HEK293 (cell line): ENCODE results near the gene RAB20.

Experiments used
- CTCF ChIA-PET: fragments of 350-600 bp; formaldehyde crosslinking; extraction: SDS; loops from one replicate; lab custom pipeline; 2021; ENCODE audit warnings: antibody characterized with exemption; lab: Yijun Ruan, JAX
- POLR2A ChIA-PET: fragments of 300-600 bp; formaldehyde crosslinking; extraction: SDS; loops from one replicate; lab custom pipeline; 2020; ENCODE audit warnings: antibody characterized with exemption, inconsistent platforms; lab: Yijun Ruan, JAX
- H3K27ac ChIP-seq: fragments of 200-500 bp; sonication (Bioruptor generic); 2 replicates; pipeline ENCODE4 v1.5.1; 2014; ENCODE audit warnings: low read depth, low read length, control low read depth, inconsistent platforms; ENCODE audit errors: extremely low read depth
- H3K36me3 ChIP-seq, 2 experiments: fragments of 200-500 bp in 1 of 2; sonication (Bioruptor generic) in 1 of 2; 1 replicate in 1 of 2; 2 replicates in 1 of 2; pipeline ENCODE4 v1.5.1; 2014 to 2017; ENCODE audit warnings: inconsistent platforms in 2 of 2, low read length in 2 of 2; ENCODE audit not compliant: control insufficient read depth in 2 of 2, insufficient read depth in 1 of 2
- H3K4me1 ChIP-seq: fragments of 200-500 bp; sonication (Bioruptor generic); 2 replicates; pipeline ENCODE4 v1.5.1; 2014; ENCODE audit warnings: mild to moderate bottlenecking, low read length, inconsistent platforms; ENCODE audit not compliant: control insufficient read depth, insufficient read depth
- H3K4me3 ChIP-seq: 2 replicates; pipeline ENCODE4 v1.5.1; 2011; ENCODE audit warnings: low read depth, mild to moderate bottlenecking, control low read depth, low read length, moderate library complexity
- H3K9me3 ChIP-seq: fragments of 200-500 bp; sonication (Bioruptor generic); 2 replicates; pipeline ENCODE4 v1.5.1; 2014; ENCODE audit warnings: low read depth, low read length, inconsistent platforms; ENCODE audit not compliant: control insufficient read depth, insufficient read depth
- ELK4 ChIP-seq: IDR thresholded peaks from 2 replicates; pipeline ENCODE4 v1.6.1; 2011; ENCODE audit warnings: mild to moderate bottlenecking, low read depth, low read length, borderline replicate concordance
- HOXC10 ChIP-seq: sonication (generic); formaldehyde crosslinking; IDR thresholded peaks from 2 replicates; pipeline ENCODE4 v1.8.1; 2023; ENCODE audit warnings: mild to moderate bottlenecking, missing genetic modification reagents
- MYNN ChIP-seq: fragments of 450-650 bp; formaldehyde crosslinking; IDR thresholded peaks from 2 replicates; pipeline ENCODE4 v1.5.1; 2016; ENCODE audit warnings: missing biosample characterization, missing genetic modification characterization, borderline replicate concordance
- OSR2 ChIP-seq: fragments of 450-650 bp; formaldehyde crosslinking; IDR thresholded peaks from 2 replicates; pipeline ENCODE4 v1.5.1; 2016; ENCODE audit warnings: missing biosample characterization, missing genetic modification characterization
- PRDM1 ChIP-seq: fragments of 450-650 bp; formaldehyde crosslinking; IDR thresholded peaks from 2 replicates; pipeline ENCODE4; 2016; ENCODE audit warnings: missing biosample characterization, missing genetic modification characterization
- PRDM2 ChIP-seq: fragments of 450-650 bp; formaldehyde crosslinking; IDR thresholded peaks from 2 replicates; pipeline ENCODE4 v1.5.1; 2016; ENCODE audit warnings: missing biosample characterization, missing genetic modification characterization, borderline replicate concordance
- ZNF155 ChIP-seq: fragments of 450-650 bp; formaldehyde crosslinking; IDR thresholded peaks from 2 replicates; pipeline ENCODE4 v1.5.1; 2016; ENCODE audit warnings: missing biosample characterization, missing genetic modification characterization
- ZNF16 ChIP-seq: fragments of 450-650 bp; formaldehyde crosslinking; IDR thresholded peaks from 2 replicates; pipeline ENCODE4 v1.5.1; 2016; ENCODE audit warnings: low read depth, missing biosample characterization, missing genetic modification characterization
- ZNF26 ChIP-seq: fragments of 450-650 bp; formaldehyde crosslinking; IDR thresholded peaks from 2 replicates; pipeline ENCODE4 v1.5.1; 2016; ENCODE audit warnings: missing biosample characterization, missing genetic modification characterization
- ZNF335 ChIP-seq: fragments of 450-650 bp; formaldehyde crosslinking; conservative IDR thresholded peaks from 2 replicates; pipeline ENCODE4 v1.5.1; 2016; ENCODE audit warnings: missing biosample characterization, missing genetic modification characterization
- ZNF362 ChIP-seq: fragments of 450-650 bp; formaldehyde crosslinking; IDR thresholded peaks from 2 replicates; pipeline ENCODE4 v1.5.1; 2016; ENCODE audit warnings: missing biosample characterization, missing genetic modification characterization
- ZNF366 ChIP-seq: fragments of 450-650 bp; formaldehyde crosslinking; conservative IDR thresholded peaks from 2 replicates; pipeline ENCODE4 v1.5.1; 2016; ENCODE audit warnings: missing biosample characterization, missing genetic modification characterization
- ZNF423 ChIP-seq: fragments of 450-650 bp; formaldehyde crosslinking; IDR thresholded peaks from 2 replicates; pipeline ENCODE4 v1.5.1; 2016; ENCODE audit warnings: missing biosample characterization, missing genetic modification characterization
- ZNF473 ChIP-seq: fragments of 450-650 bp; formaldehyde crosslinking; IDR thresholded peaks from 2 replicates; pipeline ENCODE4 v1.5.1; 2017; ENCODE audit warnings: missing biosample characterization, missing genetic modification characterization
- ZNF658 ChIP-seq: fragments of 450-650 bp; formaldehyde crosslinking; IDR thresholded peaks from 2 replicates; pipeline ENCODE4; 2016; ENCODE audit warnings: missing biosample characterization, missing genetic modification characterization
- ZNF768 ChIP-seq: fragments of 450-650 bp; formaldehyde crosslinking; IDR thresholded peaks from 2 replicates; pipeline ENCODE4 v1.5.1; 2018; ENCODE audit warnings: missing biosample characterization, mild to moderate bottlenecking, missing genetic modification characterization
- ZSCAN4 ChIP-seq: fragments of 450-650 bp; formaldehyde crosslinking; IDR thresholded peaks from 2 replicates; pipeline ENCODE4 v1.5.1; 2017; ENCODE audit warnings: missing biosample characterization, missing genetic modification characterization

RAB20 gene

GRCh38 chr13:110562696-110563462 lies 1.4 kb upstream of the RAB20 start (continued):
- no peak for TF ChIP-seq PRDM2 (tag by site-specific recombination)
- no peak for TF ChIP-seq MYNN (tag by site-specific recombination)
- TF ChIP-seq ZSCAN4: no peak
- TF ChIP-seq ZNF473 (tag by site-specific recombination): no peak
- no peak for TF ChIP-seq ZNF362 (tag by site-specific recombination)
- no peak for TF ChIP-seq ZNF26 (tag by site-specific recombination)
- no peak for TF ChIP-seq HOXC10
- no peak for TF ChIP-seq ZNF768 (tag by site-specific recombination)
- TF ChIP-seq, all 188 proteins: peak for 0

GRCh38 chr13:110562036-110562597 lies 595 bp upstream of the RAB20 start:
- ChIA-PET CTCF (interaction anchor here (0.6 to 2.0 kb wide), 2 partner anchors 10 to 26 kb away, joined by 3 to 6 read pairs; no protein-coding TSS in a partner anchor), POLR2A (interaction anchor here (0.7 to 1.2 kb wide), 4 partner anchors 13 to 214 kb away, joined by 3 read pairs; no protein-coding TSS in a partner anchor)
- Histone ChIP-seq H3K4me1 (peaks cover 6% of the 10 kb centered on the region; the same call in 1 of the 2 replicates), H3K36me3 (no peaks in the 10 kb centered on the region), H3K27ac (no peak overlapping the region), H3K9me3 (no peaks in the 10 kb centered on the region), H3K4me3 (peak overlapping the region; percentile 53)
- TF ChIP-seq ZNF335 (tag by site-specific recombination) (no peak; the same call in 1 of the 2 replicates), ZNF423 (tag by site-specific recombination) (no peak), ZNF366 (tag by site-specific recombination) (peak; percentile 22; the same call in 1 of the 2 replicates), OSR2 (tag by site-specific recombination) (no peak), ZNF155 (no peak), PRDM1 (tag by site-specific recombination) (peak; percentile 90), ZNF658 (tag by site-specific recombination) (no peak), PRDM2 (tag by site-specific recombination) (no peak), ZNF16 (tag by site-specific recombination) (no peak), ELK4 (no peak)
